ENCODE measurements around the gene CYP4F3.
"Not testable (repeated sequence)": the region's sequence is repeated elsewhere in the genome, so short reads cannot be mapped to it uniquely, and the experiment has no call there.

The CYP4F3 gene

GRCh38 chr19:15631817-15632216 is 8.9 kb upstream of the CYP4F3 start:
- DNase-seq (ENCODE audit: low spot score) = no peak

- DNase-seq (ENCODE audit: low spot score) = no peak
These were observed 7.4 kb upstream of the CYP4F3 start for GRCh38 chr19:15633082-15633835.

- no peak for DNase-seq (ENCODE audit: low spot score)
These were observed 6.6 kb upstream of the CYP4F3 start for GRCh38 chr19:15634105-15634504.

- no peak for DNase-seq (ENCODE audit: low spot score)
These were observed 5.5 kb upstream of the CYP4F3 start for GRCh38 chr19:15635016-15635805.

- DNase-seq (ENCODE audit: low spot score) = no peak
These were observed 4.7 kb upstream of the CYP4F3 start for GRCh38 chr19:15636026-15636425.

GRCh38 chr19:15639596-15639995 is 1.1 kb upstream of the CYP4F3 start:
- no peak for DNase-seq (ENCODE audit: low spot score)

- no peak for DNase-seq (ENCODE audit: low spot score)
These were observed 354 bp downstream of the CYP4F3 start for GRCh38 chr19:15640904-15641597.

- no peak for DNase-seq (ENCODE audit: low spot score)
These were observed 1.3 kb downstream of the CYP4F3 start for GRCh38 chr19:15641901-15642491.

- DNase-seq (ENCODE audit: low spot score) = no peak
These were observed 2.1 kb downstream of the CYP4F3 start for GRCh38 chr19:15642807-15643206.

- DNase-seq (ENCODE audit: low spot score) = no peak
These were observed 2.7 kb downstream of the CYP4F3 start for GRCh38 chr19:15643387-15643786.

GRCh38 chr19:15644066-15644741 is 3.5 kb downstream of the CYP4F3 start:
- no peak for DNase-seq (ENCODE audit: low spot score)

GRCh38 chr19:15644816-15645215 is 4.1 kb downstream of the CYP4F3 start:
- no peak for DNase-seq (ENCODE audit: low spot score)

GRCh38 chr19:15649526-15649925 is 8.8 kb downstream of the CYP4F3 start:
- no peak for DNase-seq (ENCODE audit: low spot score)

GRCh38 chr19:15650123-15650522 is 9.4 kb downstream of the CYP4F3 start:
- not testable (repeated sequence) for DNase-seq (ENCODE audit: low spot score)

GRCh38 chr19:15651791-15652190 is 11.1 kb downstream of the CYP4F3 start:
- DNase-seq (ENCODE audit: low spot score) = no peak

- no peak for DNase-seq (ENCODE audit: low spot score)
These were observed 12.0 kb downstream of the CYP4F3 start for GRCh38 chr19:15652559-15653278.

- DNase-seq (ENCODE audit: low spot score) = no peak
These were observed 15.8 kb downstream of the CYP4F3 start for GRCh38 chr19:15656467-15656866.

GRCh38 chr19:15663247-15663646 is 22.6 kb downstream of the CYP4F3 start:
- DNase-seq (ENCODE audit: low spot score) = no peak

- no peak for DNase-seq (ENCODE audit: low spot score)
These were observed 25.5 kb downstream of the CYP4F3 start for GRCh38 chr19:15666186-15666585.

GRCh38 chr19:15666883-15667282 is 26.2 kb downstream of the CYP4F3 start:
- no peak for DNase-seq (ENCODE audit: low spot score)

- no peak for DNase-seq (ENCODE audit: low spot score)
These were observed 28.7 kb downstream of the CYP4F3 start for GRCh38 chr19:15669440-15669839.
